ENCODE measurements around the gene NAA30.

Gene NAA30

GRCh38 chr14:57413849-57414248 is 23.5 kb downstream of the NAA30 start:
- Histone ChIP-seq H3K27ac (replicated peaks) (no peak overlapping the region), H3K4me3 (replicated peaks; ENCODE audit: insufficient read depth, low read length) (no peak overlapping the region), H3K27me3 (ENCODE audit: insufficient read depth, poor library complexity, severe bottlenecking) (no peaks in the 10 kb centered on the region)
- DNase-seq (ENCODE audit: low read depth in 1 of 2, low spot score in 1 of 2) = no peak
- TF ChIP-seq GABPA (IDR thresholded peaks at IDR 0.05; ENCODE audit: low read depth) (no peak), POLR2AphosphoS5 (IDR thresholded peaks at IDR 0.05; ENCODE audit: low read depth) (no peak), SPI1 (IDR thresholded peaks at IDR 0.05; ENCODE audit: borderline replicate concordance, low read depth) (no peak)
- TF ChIP-seq, protein P1, sequence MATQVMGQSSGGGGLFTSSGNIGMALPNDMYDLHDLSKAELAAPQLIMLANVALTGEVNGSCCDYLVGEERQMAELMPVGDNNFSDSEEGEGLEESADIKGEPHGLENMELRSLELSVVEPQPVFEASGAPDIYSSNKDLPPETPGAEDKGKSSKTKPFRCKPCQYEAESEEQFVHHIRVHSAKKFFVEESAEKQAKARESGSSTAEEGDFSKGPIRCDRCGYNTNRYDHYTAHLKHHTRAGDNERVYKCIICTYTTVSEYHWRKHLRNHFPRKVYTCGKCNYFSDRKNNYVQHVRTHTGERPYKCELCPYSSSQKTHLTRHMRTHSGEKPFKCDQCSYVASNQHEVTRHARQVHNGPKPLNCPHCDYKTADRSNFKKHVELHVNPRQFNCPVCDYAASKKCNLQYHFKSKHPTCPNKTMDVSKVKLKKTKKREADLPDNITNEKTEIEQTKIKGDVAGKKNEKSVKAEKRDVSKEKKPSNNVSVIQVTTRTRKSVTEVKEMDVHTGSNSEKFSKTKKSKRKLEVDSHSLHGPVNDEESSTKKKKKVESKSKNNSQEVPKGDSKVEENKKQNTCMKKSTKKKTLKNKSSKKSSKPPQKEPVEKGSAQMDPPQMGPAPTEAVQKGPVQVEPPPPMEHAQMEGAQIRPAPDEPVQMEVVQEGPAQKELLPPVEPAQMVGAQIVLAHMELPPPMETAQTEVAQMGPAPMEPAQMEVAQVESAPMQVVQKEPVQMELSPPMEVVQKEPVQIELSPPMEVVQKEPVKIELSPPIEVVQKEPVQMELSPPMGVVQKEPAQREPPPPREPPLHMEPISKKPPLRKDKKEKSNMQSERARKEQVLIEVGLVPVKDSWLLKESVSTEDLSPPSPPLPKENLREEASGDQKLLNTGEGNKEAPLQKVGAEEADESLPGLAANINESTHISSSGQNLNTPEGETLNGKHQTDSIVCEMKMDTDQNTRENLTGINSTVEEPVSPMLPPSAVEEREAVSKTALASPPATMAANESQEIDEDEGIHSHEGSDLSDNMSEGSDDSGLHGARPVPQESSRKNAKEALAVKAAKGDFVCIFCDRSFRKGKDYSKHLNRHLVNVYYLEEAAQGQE (IDR thresholded peaks at IDR 0.05; ENCODE audit: insufficient replicate concordance, low read depth) = no peak
- TF ChIP-seq, protein P2, sequence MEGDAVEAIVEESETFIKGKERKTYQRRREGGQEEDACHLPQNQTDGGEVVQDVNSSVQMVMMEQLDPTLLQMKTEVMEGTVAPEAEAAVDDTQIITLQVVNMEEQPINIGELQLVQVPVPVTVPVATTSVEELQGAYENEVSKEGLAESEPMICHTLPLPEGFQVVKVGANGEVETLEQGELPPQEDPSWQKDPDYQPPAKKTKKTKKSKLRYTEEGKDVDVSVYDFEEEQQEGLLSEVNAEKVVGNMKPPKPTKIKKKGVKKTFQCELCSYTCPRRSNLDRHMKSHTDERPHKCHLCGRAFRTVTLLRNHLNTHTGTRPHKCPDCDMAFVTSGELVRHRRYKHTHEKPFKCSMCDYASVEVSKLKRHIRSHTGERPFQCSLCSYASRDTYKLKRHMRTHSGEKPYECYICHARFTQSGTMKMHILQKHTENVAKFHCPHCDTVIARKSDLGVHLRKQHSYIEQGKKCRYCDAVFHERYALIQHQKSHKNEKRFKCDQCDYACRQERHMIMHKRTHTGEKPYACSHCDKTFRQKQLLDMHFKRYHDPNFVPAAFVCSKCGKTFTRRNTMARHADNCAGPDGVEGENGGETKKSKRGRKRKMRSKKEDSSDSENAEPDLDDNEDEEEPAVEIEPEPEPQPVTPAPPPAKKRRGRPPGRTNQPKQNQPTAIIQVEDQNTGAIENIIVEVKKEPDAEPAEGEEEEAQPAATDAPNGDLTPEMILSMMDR (IDR thresholded peaks at IDR 0.05; ENCODE audit: insufficient read depth, low read length) = no peak

GRCh38 chr14:57417228-57417627 is 26.8 kb downstream of the NAA30 start:
- no peak overlapping the region for H3K4me3 ChIP-seq (replicated peaks; ENCODE audit: insufficient read depth, low read length)

GRCh38 chr14:57418999-57419398 is 28.6 kb downstream of the NAA30 start:
- H3K27me3 ChIP-seq (ENCODE audit: insufficient read depth, poor library complexity, severe bottlenecking) = no peaks in the 10 kb centered on the region
- no peak overlapping the region for H3K4me3 ChIP-seq (replicated peaks; ENCODE audit: insufficient read depth, low read length)
- TF ChIP-seq, protein P2 (IDR thresholded peaks at IDR 0.05; ENCODE audit: insufficient read depth, low read length) = no peak
- TF ChIP-seq SPI1 (IDR thresholded peaks at IDR 0.05; ENCODE audit: borderline replicate concordance, low read depth) (no peak), POLR2AphosphoS5 (IDR thresholded peaks at IDR 0.05; ENCODE audit: low read depth) (no peak), GABPA (IDR thresholded peaks at IDR 0.05; ENCODE audit: low read depth) (no peak)
- TF ChIP-seq, protein P1 (IDR thresholded peaks at IDR 0.05; ENCODE audit: insufficient replicate concordance, low read depth) = no peak
- H3K27ac ChIP-seq (replicated peaks) = no peak overlapping the region
- DNase-seq (ENCODE audit: low read depth in 1 of 2, low spot score in 1 of 2) = no peak

More at GRCh38 chr14:57417228-57417627, 26.8 kb downstream of the NAA30 start:
- no peak for DNase-seq (ENCODE audit: low read depth in 1 of 2, low spot score in 1 of 2)
- Histone ChIP-seq H3K27ac (replicated peaks) (no peak overlapping the region), H3K27me3 (ENCODE audit: insufficient read depth, poor library complexity, severe bottlenecking) (no peaks in the 10 kb centered on the region)
- TF ChIP-seq, protein P2 (IDR thresholded peaks at IDR 0.05; ENCODE audit: insufficient read depth, low read length) = no peak

DNA sequence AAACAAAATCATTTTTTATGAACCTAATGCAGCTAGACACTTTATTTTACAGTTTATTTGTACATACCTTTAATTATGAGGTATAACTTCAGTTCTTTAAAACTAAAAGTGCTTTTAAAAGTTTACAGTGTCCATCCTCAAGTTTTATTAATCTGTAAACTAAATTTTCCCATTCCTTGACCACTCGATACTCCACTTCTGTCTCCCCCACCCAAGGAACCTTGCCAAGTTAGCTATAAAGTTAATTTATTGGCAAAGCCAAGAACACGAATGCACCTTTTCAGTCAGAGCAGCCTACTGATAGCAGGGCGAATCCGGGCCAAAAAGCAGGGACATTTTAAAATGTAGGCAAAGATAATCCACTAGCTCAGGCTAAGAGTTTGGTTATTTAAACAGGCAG is 29.6 kb downstream of the NAA30 start:
- H3K27me3 ChIP-seq (ENCODE audit: insufficient read depth, poor library complexity, severe bottlenecking) = no peaks in the 10 kb centered on the region
- H3K27ac ChIP-seq (replicated peaks) = no peak overlapping the region
- H3K4me3 ChIP-seq (replicated peaks; ENCODE audit: insufficient read depth, low read length) = no peak overlapping the region
- TF ChIP-seq SPI1 (IDR thresholded peaks at IDR 0.05; ENCODE audit: borderline replicate concordance, low read depth) (no peak), POLR2AphosphoS5 (IDR thresholded peaks at IDR 0.05; ENCODE audit: low read depth) (no peak)
- no peak for DNase-seq (ENCODE audit: low read depth in 1 of 2, low spot score in 1 of 2)
